ENCODE measurements around the gene UBE2L6.

The UBE2L6 gene

GRCh38 chr11:57567515-57568329 is at the start of gene UBE2L6:
TSS of gene UBE2L6 (minus strand) at chr11:57567672. CDS start at chr11:57567611, 61 bp downstream.
- no peak for DNase-seq

- DNase-seq = no peak
Measured at GRCh38 chr11:57616595-57616994, 49.1 kb upstream of the UBE2L6 start.

- DNase-seq = no peak
Measured at GRCh38 chr11:57615308-57615707, 47.8 kb upstream of the UBE2L6 start.

GRCh38 chr11:57614234-57614772 is 46.8 kb upstream of the UBE2L6 start:
- no peak for DNase-seq

- no peak for DNase-seq
Measured at GRCh38 chr11:57610170-57610569, 42.7 kb upstream of the UBE2L6 start.

- no peak for DNase-seq
Measured at GRCh38 chr11:57605028-57605420, 37.6 kb upstream of the UBE2L6 start.

- DNase-seq = no peak
Measured at GRCh38 chr11:57604296-57605027, 37.0 kb upstream of the UBE2L6 start.

- no peak for DNase-seq
Measured at GRCh38 chr11:57601297-57601696, 33.8 kb upstream of the UBE2L6 start.

- no peak for DNase-seq
Measured at GRCh38 chr11:57599381-57599780, 31.9 kb upstream of the UBE2L6 start.

- no peak for DNase-seq
Measured at GRCh38 chr11:57598831-57599155, 31.3 kb upstream of the UBE2L6 start.

- DNase-seq = no peak
Measured at GRCh38 chr11:57597916-57598830, 30.7 kb upstream of the UBE2L6 start.

GRCh38 chr11:57597461-57597915 is 30.0 kb upstream of the UBE2L6 start, which contains the start of gene SERPING1:
TSS of gene SERPING1 (plus strand) at chr11:57597685. CDS start at chr11:57598271, 586 bp downstream.
- no peak for DNase-seq

GRCh38 chr11:57596266-57596885 is 28.9 kb upstream of the UBE2L6 start:
- DNase-seq = no peak

- no peak for DNase-seq
Measured at GRCh38 chr11:57588046-57588710, 20.7 kb upstream of the UBE2L6 start.

- no peak for DNase-seq
Measured at GRCh38 chr11:57586711-57587245, 19.3 kb upstream of the UBE2L6 start.

GRCh38 chr11:57585301-57585700 is 17.8 kb upstream of the UBE2L6 start:
- DNase-seq = no peak

GRCh38 chr11:57584341-57584740 is 16.9 kb upstream of the UBE2L6 start:
- DNase-seq = no peak

- no peak for DNase-seq
Measured at GRCh38 chr11:57574061-57574460, 6.6 kb upstream of the UBE2L6 start.

- no peak for DNase-seq
Measured at GRCh38 chr11:57571606-57572005, 4.1 kb upstream of the UBE2L6 start.

- no peak for DNase-seq
Measured at GRCh38 chr11:57568330-57568766, 876 bp upstream of the UBE2L6 start.

GRCh38 chr11:57566905-57567514 is 462 bp downstream of the UBE2L6 start:
- DNase-seq = no peak
